Spleen (tissue), 7 donors: ENCODE results near the gene MESP2.

Source experiments
- POLR2A ChIP-seq, 3 donors: fragments of 450-650 bp; IDR thresholded peaks; one replicate each; pipeline ENCODE4 v1.5.1; 2017; ENCODE audit warnings: antibody characterized with exemption in 3 of 3, mild to moderate bottlenecking in 1 of 3
- POLR2AphosphoS5 ChIP-seq, 3 donors: sonication (generic); formaldehyde crosslinking; IDR thresholded peaks; one replicate each; pipeline ENCODE4 v1.5.1; 2017; ENCODE audit warnings: antibody characterized with exemption in 3 of 3
- TF ChIP-seq, protein P1 (sequence below), 11 experiments: fragments of 200-600 bp in 7 of 11; fragments of 450-650 bp in 4 of 11; sonication (generic) in 4 of 11; IDR thresholded peaks in 8 of 11; conservative IDR thresholded peaks in 3 of 11; 1 replicate in 7 of 11; 2 replicates in 4 of 11; pipeline versions ENCODE4 v1.4.0 to v1.8.0; 2016 to 2021; ENCODE audit warnings: antibody characterized with exemption in 11 of 11, inconsistent platforms in 4 of 11, mild to moderate bottlenecking in 1 of 11
- donor health status: DM: no; HTN: no; CAD: no; lungs with moderate emphysema.
- donor health status: DM: no; HTN: no; CAD: no.
- donor health status: DM: no; HTN: no; CAD: no.

DNA sequence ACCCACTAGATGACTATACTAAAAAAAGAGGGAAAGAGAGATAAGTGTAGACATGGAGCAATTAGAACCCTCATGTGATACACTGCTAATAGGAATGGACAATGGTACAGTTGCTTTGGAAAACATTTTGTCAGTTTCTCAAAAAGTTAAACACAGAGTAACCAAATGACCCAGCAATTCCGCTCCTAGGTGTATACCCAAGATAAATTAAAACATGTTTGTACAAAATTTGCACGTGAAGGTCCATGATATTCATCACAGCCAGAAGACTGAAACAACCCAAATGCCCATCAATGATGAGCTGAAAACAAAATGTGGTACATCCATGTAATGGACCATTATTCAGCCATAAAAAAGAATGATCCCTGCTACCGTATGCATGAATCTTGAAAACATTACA is 11.8 kb downstream of the MESP2 start:
- TF ChIP-seq POLR2A (IDR thresholded peaks at IDR 0.05) (no peak), POLR2AphosphoS5 (IDR thresholded peaks at IDR 0.05) (no peak)
- TF ChIP-seq, protein P1, sequence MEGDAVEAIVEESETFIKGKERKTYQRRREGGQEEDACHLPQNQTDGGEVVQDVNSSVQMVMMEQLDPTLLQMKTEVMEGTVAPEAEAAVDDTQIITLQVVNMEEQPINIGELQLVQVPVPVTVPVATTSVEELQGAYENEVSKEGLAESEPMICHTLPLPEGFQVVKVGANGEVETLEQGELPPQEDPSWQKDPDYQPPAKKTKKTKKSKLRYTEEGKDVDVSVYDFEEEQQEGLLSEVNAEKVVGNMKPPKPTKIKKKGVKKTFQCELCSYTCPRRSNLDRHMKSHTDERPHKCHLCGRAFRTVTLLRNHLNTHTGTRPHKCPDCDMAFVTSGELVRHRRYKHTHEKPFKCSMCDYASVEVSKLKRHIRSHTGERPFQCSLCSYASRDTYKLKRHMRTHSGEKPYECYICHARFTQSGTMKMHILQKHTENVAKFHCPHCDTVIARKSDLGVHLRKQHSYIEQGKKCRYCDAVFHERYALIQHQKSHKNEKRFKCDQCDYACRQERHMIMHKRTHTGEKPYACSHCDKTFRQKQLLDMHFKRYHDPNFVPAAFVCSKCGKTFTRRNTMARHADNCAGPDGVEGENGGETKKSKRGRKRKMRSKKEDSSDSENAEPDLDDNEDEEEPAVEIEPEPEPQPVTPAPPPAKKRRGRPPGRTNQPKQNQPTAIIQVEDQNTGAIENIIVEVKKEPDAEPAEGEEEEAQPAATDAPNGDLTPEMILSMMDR (IDR thresholded peaks at IDR 0.05 in 8 of 11, conservative IDR thresholded peaks at IDR 0.05 in 3 of 11), result no peak
